Omental fat pad (tissue), 4 donors: Measurements from ENCODE around the gene TMEM258. TPM values are rescaled to one million over a fixed set of nuclear protein-coding genes. Genes with fewer than 3 reads are reported as not detected.

ENCODE experiments used
- ATAC-seq: fragments of 150-250 bp; one replicate; pipeline ENCODE4 v1.9.1; 2016; ENCODE audit warnings: mild to moderate bottlenecking, moderate library complexity; ENCODE audit not compliant: low FRiP score
- DNase-seq: peaks from one replicate; pipeline ENCODE4 v3.0.0-alpha.2; 2019; ENCODE audit warnings: low spot score
- total RNA-seq, 4 donors: library from RNA; depleted of rRNA; stranded (reverse); fragments of >200 nt; gene quantifications; one replicate each; pipeline ENCODE4 v1.1.0, GENCODE V29; 2016
- TF ChIP-seq, protein P1 (sequence below), 3 donors: fragments of 450-650 bp; IDR thresholded peaks; one replicate each; pipeline ENCODE4 v1.5.1; 2016 to 2017; ENCODE audit warnings: antibody characterized with exemption in 3 of 3, mild to moderate bottlenecking in 3 of 3, moderate library complexity in 2 of 3

TMEM258 gene
- total RNA-seq, 4 donors from 2014 or later: 27.9 to 52.6 (median 43.4) TPM

GRCh38 chr11:61785837-61786402, 6.5 kb downstream of the TMEM258 start:
- TF ChIP-seq, protein P1, sequence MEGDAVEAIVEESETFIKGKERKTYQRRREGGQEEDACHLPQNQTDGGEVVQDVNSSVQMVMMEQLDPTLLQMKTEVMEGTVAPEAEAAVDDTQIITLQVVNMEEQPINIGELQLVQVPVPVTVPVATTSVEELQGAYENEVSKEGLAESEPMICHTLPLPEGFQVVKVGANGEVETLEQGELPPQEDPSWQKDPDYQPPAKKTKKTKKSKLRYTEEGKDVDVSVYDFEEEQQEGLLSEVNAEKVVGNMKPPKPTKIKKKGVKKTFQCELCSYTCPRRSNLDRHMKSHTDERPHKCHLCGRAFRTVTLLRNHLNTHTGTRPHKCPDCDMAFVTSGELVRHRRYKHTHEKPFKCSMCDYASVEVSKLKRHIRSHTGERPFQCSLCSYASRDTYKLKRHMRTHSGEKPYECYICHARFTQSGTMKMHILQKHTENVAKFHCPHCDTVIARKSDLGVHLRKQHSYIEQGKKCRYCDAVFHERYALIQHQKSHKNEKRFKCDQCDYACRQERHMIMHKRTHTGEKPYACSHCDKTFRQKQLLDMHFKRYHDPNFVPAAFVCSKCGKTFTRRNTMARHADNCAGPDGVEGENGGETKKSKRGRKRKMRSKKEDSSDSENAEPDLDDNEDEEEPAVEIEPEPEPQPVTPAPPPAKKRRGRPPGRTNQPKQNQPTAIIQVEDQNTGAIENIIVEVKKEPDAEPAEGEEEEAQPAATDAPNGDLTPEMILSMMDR (IDR thresholded peaks at IDR 0.05): no peak
- ATAC-seq: no peak
- no peak for DNase-seq

GRCh38 chr11:61784506-61784805, 7.9 kb downstream of the TMEM258 start:
- ATAC-seq (no peak), DNase-seq (no peak)
- TF ChIP-seq, protein P1 (IDR thresholded peaks at IDR 0.05): no peak

DNA sequence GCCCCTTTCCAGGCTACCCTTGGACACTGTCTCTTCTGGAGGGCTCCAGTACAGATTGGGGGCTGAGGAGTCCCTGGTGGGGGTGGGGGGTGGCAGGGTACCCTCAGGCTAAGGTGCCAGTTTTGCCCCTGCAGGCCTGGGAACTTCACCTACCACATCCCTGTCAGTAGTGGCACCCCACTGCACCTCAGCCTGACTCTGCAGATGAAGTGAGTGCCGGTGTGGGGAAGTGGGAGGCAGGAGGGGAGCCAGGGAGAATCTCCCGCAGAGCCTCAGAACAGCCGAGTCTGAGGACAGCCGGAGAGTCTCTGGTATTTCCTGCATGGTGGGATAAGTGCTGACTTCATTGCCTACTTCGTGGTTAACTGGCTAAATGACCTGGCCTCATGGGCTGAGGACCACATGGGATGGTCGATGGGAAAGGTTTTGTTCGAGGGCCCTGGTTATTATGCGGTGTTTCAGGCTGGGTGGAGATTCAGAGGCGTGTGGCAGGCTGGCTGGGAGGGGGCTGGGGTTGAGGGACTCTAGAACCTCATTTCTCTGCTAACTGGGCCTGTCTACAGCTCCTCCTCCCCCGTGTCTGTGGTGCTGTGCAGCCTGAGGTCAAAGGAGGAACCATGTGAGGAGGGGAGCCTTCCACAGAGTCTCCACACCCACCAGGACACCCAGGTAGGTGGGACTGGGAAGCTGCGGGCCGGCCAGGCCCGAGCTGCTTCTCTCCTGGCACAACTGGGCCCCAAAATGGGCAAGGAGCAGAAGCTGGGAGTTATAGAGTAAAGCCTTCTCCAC, 8.5 kb downstream of the TMEM258 start:
- ATAC-seq (no peak), DNase-seq (no peak)
- TF ChIP-seq, protein P1 (IDR thresholded peaks at IDR 0.05): no peak

DNA sequence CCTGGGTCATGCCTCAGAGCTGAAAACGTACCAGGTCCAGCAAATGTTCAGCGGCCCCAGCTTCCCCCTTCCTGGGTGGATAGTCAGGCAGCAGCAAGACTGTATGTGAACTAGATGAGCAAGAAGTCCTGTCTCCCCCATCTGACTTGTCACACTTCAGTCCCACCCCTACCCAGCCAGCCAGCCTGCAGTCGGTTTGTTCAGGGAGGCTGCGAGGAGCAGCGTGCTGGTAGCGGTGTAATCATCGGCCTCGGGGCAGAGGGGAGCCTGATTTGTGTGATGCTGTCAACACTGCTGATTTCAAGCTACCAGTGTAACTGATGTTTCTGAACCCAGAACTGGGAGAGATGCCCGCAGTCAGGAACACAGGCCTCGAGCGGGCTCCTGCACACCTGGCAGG, 9.6 kb downstream of the TMEM258 start:
- TF ChIP-seq, protein P1 (IDR thresholded peaks at IDR 0.05): no peak
- no peak for ATAC-seq
- DNase-seq: no peak

GRCh38 chr11:61782299-61782698, 10.1 kb downstream of the TMEM258 start:
- TF ChIP-seq, protein P1 (IDR thresholded peaks at IDR 0.05): no peak
- DNase-seq (no peak), ATAC-seq (no peak)

DNA sequence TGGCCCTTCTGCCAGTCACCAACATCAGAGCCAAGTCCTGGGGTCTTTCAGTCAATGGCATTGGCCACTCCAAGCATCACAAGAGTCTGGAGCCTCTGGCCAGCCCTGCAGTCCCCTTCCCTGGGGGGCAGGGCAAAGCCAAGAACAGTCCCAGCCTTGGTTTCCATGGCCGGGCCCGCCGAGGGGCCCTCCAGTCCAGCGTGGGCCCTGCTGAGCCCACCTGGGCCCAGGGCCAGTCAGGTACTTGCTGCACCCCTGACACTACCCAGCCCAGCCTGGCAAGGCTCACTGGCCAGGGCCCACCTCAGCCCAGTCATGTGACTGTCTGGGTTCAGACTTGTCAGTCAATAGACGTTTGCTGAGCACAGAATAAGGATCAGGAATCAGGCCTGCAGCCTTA, 10.8 kb downstream of the TMEM258 start:
- ATAC-seq (no peak), DNase-seq (no peak)
- TF ChIP-seq, protein P1 (IDR thresholded peaks at IDR 0.05): no peak

- TF ChIP-seq, protein P1 (IDR thresholded peaks at IDR 0.05): no peak
- DNase-seq (no peak), ATAC-seq (no peak)
These were observed 11.7 kb downstream of the TMEM258 start for GRCh38 chr11:61780581-61781162.
